GM12878 (cell line): Measurements from ENCODE around the gene BEAN1. TPM values are rescaled to one million over a fixed set of nuclear protein-coding genes. Genes with fewer than 3 reads are reported as not detected.

Source experiments
- CBX5 ChIP-seq: sonication (generic); IDR thresholded peaks from 2 replicates; pipeline ENCODE4 v1.6.1; 2016; ENCODE audit warnings: low read depth, moderate library complexity, mild to moderate bottlenecking, inconsistent platforms
- CUX1 ChIP-seq: IDR thresholded peaks from 2 replicates; pipeline ENCODE4 v1.6.1; 2012; ENCODE audit warnings: improper control_type of control experiment, low read depth, low read length; ENCODE audit not compliant: insufficient replicate concordance
- E2F8 ChIP-seq: fragments of 450-650 bp; IDR thresholded peaks from 2 replicates; pipeline ENCODE4 v1.6.1; 2018; ENCODE audit warnings: mild to moderate bottlenecking, low read depth, moderate library complexity; ENCODE audit not compliant: partially characterized antibody
- EED ChIP-seq: sonication (generic); IDR thresholded peaks from 2 replicates; pipeline ENCODE4 v1.6.1; 2016; ENCODE audit warnings: antibody characterized with exemption, low read depth
- HCFC1 ChIP-seq: fragments of 150-350 bp; IDR thresholded peaks from 2 replicates; pipeline ENCODE4 v1.6.1; 2014; ENCODE audit warnings: low read length
- KAT2A ChIP-seq: conservative IDR thresholded peaks from 2 replicates; pipeline ENCODE4 v1.6.1; 2011; ENCODE audit warnings: low read depth, low read length; ENCODE audit not compliant: control insufficient read depth
- MTA2 ChIP-seq: fragments of 450-650 bp; IDR thresholded peaks from 2 replicates; pipeline ENCODE4 v1.6.1; 2016; ENCODE audit warnings: low read depth, mild to moderate bottlenecking, moderate library complexity
- NFYB ChIP-seq: IDR thresholded peaks from 2 replicates; pipeline ENCODE4 v1.6.1; 2011; ENCODE audit warnings: low read depth, mild to moderate bottlenecking, low read length, improper control_type of control experiment, moderate library complexity; ENCODE audit not compliant: insufficient read depth
- SMARCA5 ChIP-seq: fragments of 450-650 bp; IDR thresholded peaks from 2 replicates; pipeline ENCODE4 v1.6.1; 2017; ENCODE audit warnings: mild to moderate bottlenecking
- SPI1 ChIP-seq: IDR thresholded peaks from 2 replicates; pipeline ENCODE4 v1.6.1; 2011; ENCODE audit warnings: low read depth, mild to moderate bottlenecking, low read length, moderate library complexity, borderline replicate concordance; ENCODE audit not compliant: insufficient read depth
- TCF12 ChIP-seq: IDR thresholded peaks from 2 replicates; pipeline ENCODE4 v1.6.1; 2011; ENCODE audit warnings: low read depth, mild to moderate bottlenecking, low read length
- YBX1 ChIP-seq: fragments of 450-650 bp; IDR thresholded peaks from 2 replicates; pipeline ENCODE4 v1.6.1; 2016; ENCODE audit warnings: antibody characterized with exemption
- ZNF592 ChIP-seq: fragments of 450-650 bp; IDR thresholded peaks from 2 replicates; pipeline ENCODE4 v1.6.1; 2017; ENCODE audit warnings: mild to moderate bottlenecking, moderate library complexity
- polyA plus RNA-seq, 11 experiments: library from polyadenylated mRNA; depleted of rRNA in 4 of 11; unstranded in 6 of 11; stranded (reverse) in 5 of 11; fragments of >200 nt; fragmentation: Nextera tagmentation in 4 of 11; fragmentation: Illumina TruSeq in 1 of 11; extraction: Ambion mirVana in 4 of 11; extraction: Trizol in 1 of 11; gene quantifications; 1 replicate in 1 of 11; 2 replicates in 10 of 11; pipeline versions ENCODE4 v1.2.1 to v1.2.3, GENCODE V29; 2011 to 2016; ENCODE audit warnings: inconsistent platforms in 2 of 11, missing spikeins in 2 of 11, low read depth in 1 of 11
- total RNA-seq, 4 experiments: library from RNA; depleted of rRNA in 3 of 4; stranded (reverse); fragments of >200 nt in 3 of 4; fragmentation: Illumina TruSeq in 1 of 4; extraction: Trizol in 1 of 4; gene quantifications; 2 replicates each; pipeline versions ENCODE4 v1.2.1 to v1.2.3, GENCODE V29; 2013 to 2021

Gene BEAN1
- total and polyA plus RNA-seq, 10 of the 15 experiments (the other 5 are each of a cell fraction or from before 2014, with no cell fraction given): not detected

- no peak for TF ChIP-seq CUX1
- TF ChIP-seq SPI1: peak; percentile 44; the same call in 1 of the 2 replicates
- peak; percentile 83 for TF ChIP-seq NFYB
- no peak for TF ChIP-seq KAT2A
- TF ChIP-seq SMARCA5: no peak
- TF ChIP-seq TCF12: peak; percentile 64; the same call in 1 of the 2 replicates
- TF ChIP-seq HCFC1: no peak
- no peak for TF ChIP-seq YBX1
- TF ChIP-seq E2F8: no peak
- TF ChIP-seq EED: peak; percentile 99
- 0 out of 2 replicates have a peak, but pooled peaks have one; percentile 48 for TF ChIP-seq CBX5
- no peak for TF ChIP-seq ZNF592
- peak; percentile 83 for TF ChIP-seq MTA2
Observed at GRCh38 chr16:66521951-66522771, 95.1 kb downstream of the BEAN1 start (continued).
